Liver (tissue), 9 donors: ENCODE results near the gene COX4I1. TPM values are rescaled to one million over a fixed set of nuclear protein-coding genes. Genes with fewer than 3 reads are reported as not detected.
A peak's percentile ranks its signal among the peaks of the same experiment; 100 is the strongest.

Source experiments
- DNase-seq: peaks from one replicate; pipeline ENCODE4 v3.0.0-alpha.2; 2017; ENCODE audit warnings: low spot score
- H3K27ac ChIP-seq, 2 donors: one replicate each; pipeline ENCODE4 v1.7.0; 2013; ENCODE audit warnings: inconsistent platforms in 2 of 2, low read length in 2 of 2, control low read depth in 1 of 2, low read depth in 1 of 2, mild to moderate bottlenecking in 1 of 2
- H3K27me3 ChIP-seq, 4 donors: one replicate each; pipeline versions ENCODE4 v1.6.1 to v1.7.0; 2013; ENCODE audit warnings: low read length in 3 of 4, inconsistent platforms in 1 of 4, mild to moderate bottlenecking in 1 of 4, moderate library complexity in 1 of 4; ENCODE audit not compliant: control insufficient read depth in 4 of 4, insufficient read depth in 4 of 4
- H3K36me3 ChIP-seq, 4 donors: one replicate each; pipeline versions ENCODE4 v1.6.1 to v1.7.0; 2013; ENCODE audit warnings: low read length in 3 of 4, mild to moderate bottlenecking in 3 of 4, low read depth in 1 of 4, moderate library complexity in 1 of 4; ENCODE audit not compliant: control insufficient read depth in 4 of 4, insufficient read depth in 3 of 4
- H3K4me1 ChIP-seq, 4 donors: one replicate each; pipeline versions ENCODE4 v1.6.1 to v1.7.0; 2013; ENCODE audit warnings: low read length in 3 of 4, mild to moderate bottlenecking in 3 of 4, moderate library complexity in 1 of 4; ENCODE audit not compliant: control insufficient read depth in 4 of 4, insufficient read depth in 4 of 4
- H3K4me3 ChIP-seq, 3 donors: one replicate each; pipeline versions ENCODE4 v1.6.1 to v1.7.0; 2013; ENCODE audit warnings: low read length in 3 of 3, control low read depth in 1 of 3, low read depth in 1 of 3, mild to moderate bottlenecking in 1 of 3
- H3K9ac ChIP-seq, 2 donors: one replicate each; pipeline ENCODE4 v1.7.0; 2013; ENCODE audit warnings: low read length in 2 of 2, mild to moderate bottlenecking in 2 of 2, moderate library complexity in 2 of 2, control low read depth in 1 of 2, low read depth in 1 of 2
- H3K9me3 ChIP-seq, 4 donors: one replicate each; pipeline versions ENCODE4 v1.6.1 to v1.7.0; 2013; ENCODE audit warnings: low read length in 3 of 4; ENCODE audit not compliant: control insufficient read depth in 4 of 4
- ATF3 ChIP-seq: IDR thresholded peaks from 2 replicates; pipeline ENCODE4 v1.6.1; 2016; ENCODE audit warnings: antibody characterized with exemption
- CTCF ChIP-seq: fragments of 150-350 bp; IDR thresholded peaks from 2 replicates; pipeline ENCODE4 v1.5.1; 2017; ENCODE audit warnings: improper control_type of control experiment, low read depth, low read length; ENCODE audit not compliant: missing input control
- EGR1 ChIP-seq, 2 donors: IDR thresholded peaks; 2 replicates each; pipeline ENCODE4 v1.6.1; 2016 to 2018; ENCODE audit warnings: antibody characterized with exemption in 2 of 2, low read depth in 2 of 2
- FOXA1 ChIP-seq: IDR thresholded peaks from 2 replicates; pipeline ENCODE4 v1.6.1; 2016; ENCODE audit warnings: antibody characterized with exemption
- FOXA2 ChIP-seq: IDR thresholded peaks from 2 replicates; pipeline ENCODE4 v1.6.1; 2016; ENCODE audit warnings: antibody characterized with exemption
- GABPA ChIP-seq, 2 donors: IDR thresholded peaks in 1 of 2; conservative IDR thresholded peaks in 1 of 2; 2 replicates each; pipeline ENCODE4 v1.6.1; 2016; ENCODE audit warnings: antibody characterized with exemption in 2 of 2, mild to moderate bottlenecking in 1 of 2, moderate library complexity in 1 of 2
- HNF4A ChIP-seq, 2 donors: conservative IDR thresholded peaks; 2 replicates each; pipeline ENCODE4 v1.6.1; 2016; ENCODE audit warnings: antibody characterized with exemption in 2 of 2, mild to moderate bottlenecking in 2 of 2
- HNF4G ChIP-seq: IDR thresholded peaks from 2 replicates; pipeline ENCODE4 v1.6.1; 2016; ENCODE audit warnings: antibody characterized with exemption
- JUND ChIP-seq, 2 donors: IDR thresholded peaks; 2 replicates each; pipeline ENCODE4 v1.6.1; 2016; ENCODE audit warnings: antibody characterized with exemption in 2 of 2
- NR2F2 ChIP-seq: IDR thresholded peaks from 2 replicates; pipeline ENCODE4 v1.6.1; 2016; ENCODE audit warnings: antibody characterized with exemption
- RAD21 ChIP-seq, 2 donors: IDR thresholded peaks; 2 replicates each; pipeline ENCODE4 v1.6.1; 2016; ENCODE audit warnings: antibody characterized with exemption in 2 of 2, mild to moderate bottlenecking in 2 of 2
- REST ChIP-seq: IDR thresholded peaks from 2 replicates; pipeline ENCODE4 v1.6.1; 2016; ENCODE audit warnings: antibody characterized with exemption, mild to moderate bottlenecking
- RXRA ChIP-seq, 2 donors: IDR thresholded peaks; 2 replicates each; pipeline ENCODE4 v1.6.1; 2017 to 2018; ENCODE audit warnings: antibody characterized with exemption in 2 of 2, mild to moderate bottlenecking in 1 of 2
- SP1 ChIP-seq: IDR thresholded peaks from 2 replicates; pipeline ENCODE4 v1.6.1; 2018; ENCODE audit warnings: antibody characterized with exemption, mild to moderate bottlenecking
- TAF1 ChIP-seq: conservative IDR thresholded peaks from 2 replicates; pipeline ENCODE4 v1.6.1; 2016; ENCODE audit warnings: antibody characterized with exemption, mild to moderate bottlenecking
- YY1 ChIP-seq: IDR thresholded peaks from 2 replicates; pipeline ENCODE4 v1.6.1; 2016; ENCODE audit warnings: antibody characterized with exemption, mild to moderate bottlenecking
- ZBTB33 ChIP-seq: IDR thresholded peaks from 2 replicates; pipeline ENCODE4 v1.6.1; 2016; ENCODE audit warnings: antibody characterized with exemption
- WGBS: extraction: QIAGEN DNeasy Blood & Tissue Kit; methylation state at CpG from one replicate; pipeline ENCODE4 v1.1.7; 2013; 5-methylcytosine and 5-hydroxymethylcytosine counted together
- polyA plus RNA-seq, 2 donors: library from polyadenylated mRNA; stranded (reverse) in 1 of 2; unstranded in 1 of 2; fragments of 200-250 nt in 1 of 2; fragments of >200 nt in 1 of 2; fragmentation: Nextera tagmentation in 1 of 2; extraction: Ambion mirVana in 1 of 2; gene quantifications; one replicate each; pipeline versions ENCODE4 v1.2.1 to v1.2.3, GENCODE V29; 2013 to 2015
- total RNA-seq, 2 donors: library from RNA; depleted of rRNA; stranded (reverse); fragments of >200 nt; gene quantifications; one replicate each; pipeline ENCODE4 v1.2.3, GENCODE V29; 2014
- donor health status: healthy.
- donor health status: healthy.
- donor health status: healthy.
- donor health status: healthy.
- donor health status: healthy.

The COX4I1 gene
- total and polyA plus RNA-seq, 4 donors = 186 to 576 (median 331) TPM

- WGBS = 61% methylated on average over 9 of the region's 9 CpGs
Observed at GRCh38 chr16:85848986-85849385, 49.5 kb downstream of the COX4I1 start.

More at GRCh38 chr16:85848986-85849385, 49.5 kb downstream of the COX4I1 start:
- Histone ChIP-seq H3K9ac (no peak overlapping the region), H3K9me3 (no peaks in the 10 kb centered on the region), H3K27me3 (no peaks in the 10 kb centered on the region), H3K4me3 (no peak overlapping the region), H3K4me1 (peaks cover 4 to 37% (median 22%) of the 10 kb centered on the region in 4 donors), H3K36me3 (no peaks in the 10 kb centered on the region), H3K27ac (peak overlapping the region; percentile 88 to 97)
- TF ChIP-seq REST = no peak
- TF ChIP-seq RXRA (IDR thresholded peaks at IDR 0.05) = no peak
- no peak for TF ChIP-seq EGR1 (IDR thresholded peaks at IDR 0.05; ENCODE audit: low read depth in 2 of 2)
- TF ChIP-seq CTCF = no peak
- TF ChIP-seq FOXA2 = no peak
- TF ChIP-seq ATF3 = no peak
- TF ChIP-seq NR2F2 = no peak
- no peak for TF ChIP-seq TAF1
- no peak for TF ChIP-seq YY1
- no peak for TF ChIP-seq HNF4G
- no peak for TF ChIP-seq JUND (IDR thresholded peaks at IDR 0.05)
- no peak for TF ChIP-seq FOXA1
- TF ChIP-seq SP1 = no peak
- TF ChIP-seq HNF4A (conservative IDR thresholded peaks at IDR 0.05) = no peak
- no peak for TF ChIP-seq RAD21 (IDR thresholded peaks at IDR 0.05)
- no peak for TF ChIP-seq GABPA (IDR thresholded peaks at IDR 0.05 in 1 of 2, conservative IDR thresholded peaks at IDR 0.05 in 1 of 2)
- TF ChIP-seq ZBTB33 = no peak
- DNase-seq = no peak
